Omental fat pad (tissue), 4 donors: ENCODE data around the gene ZMYND12. TPM values are rescaled to one million over a fixed set of nuclear protein-coding genes. Genes with fewer than 3 reads are reported as not detected.

ENCODE experiments used
- ATAC-seq: fragments of 150-250 bp; one replicate; pipeline ENCODE4 v1.9.1; 2016; ENCODE audit warnings: mild to moderate bottlenecking, moderate library complexity; ENCODE audit not compliant: low FRiP score
- DNase-seq: peaks from one replicate; pipeline ENCODE4 v3.0.0-alpha.2; 2019; ENCODE audit warnings: low spot score
- CTCF ChIP-seq, 3 donors: fragments of 450-650 bp; IDR thresholded peaks; one replicate each; pipeline ENCODE4 v1.5.1; 2016 to 2017; ENCODE audit warnings: antibody characterized with exemption in 3 of 3, mild to moderate bottlenecking in 3 of 3, moderate library complexity in 2 of 3
- total RNA-seq, 4 donors: library from RNA; depleted of rRNA; stranded (reverse); fragments of >200 nt; gene quantifications; one replicate each; pipeline ENCODE4 v1.1.0, GENCODE V29; 2016

The ZMYND12 gene
- total RNA-seq, 4 donors from 2014 or later = 0.82 to 2.2 (median 1.7) TPM

GRCh38 chr1:42419126-42419821 is 36.5 kb downstream of the ZMYND12 start:
- TF ChIP-seq CTCF (IDR thresholded peaks at IDR 0.05) = no peak
- no peak for DNase-seq

GRCh38 chr1:42418516-42418915 is 37.3 kb downstream of the ZMYND12 start:
- ATAC-seq (no peak), DNase-seq (no peak)
- no peak for TF ChIP-seq CTCF (IDR thresholded peaks at IDR 0.05)

More at GRCh38 chr1:42419126-42419821, 36.5 kb downstream of the ZMYND12 start:
- ATAC-seq = peak; percentile 53

GRCh38 chr1:42417166-42417565 is 38.7 kb downstream of the ZMYND12 start:
- ATAC-seq (no peak), DNase-seq (no peak)
- no peak for TF ChIP-seq CTCF (IDR thresholded peaks at IDR 0.05)

GRCh38 chr1:42414551-42415496 is 41.0 kb downstream of the ZMYND12 start:
- no peak for TF ChIP-seq CTCF (IDR thresholded peaks at IDR 0.05)
- no peak for ATAC-seq
- DNase-seq = no peak

- ATAC-seq (no peak), DNase-seq (no peak)
- no peak for TF ChIP-seq CTCF (IDR thresholded peaks at IDR 0.05)
These were observed 51.9 kb downstream of the ZMYND12 start for GRCh38 chr1:42403880-42404400.

GRCh38 chr1:42399315-42400100 is 56.3 kb downstream of the ZMYND12 start:
- ATAC-seq = no peak

More at GRCh38 chr1:42399315-42400100, 56.3 kb downstream of the ZMYND12 start:
- DNase-seq = no peak
- no peak for TF ChIP-seq CTCF (IDR thresholded peaks at IDR 0.05)
